GM18505 (cell line): Measurements from ENCODE around the gene LPCAT3.

Source experiments
- ATAC-seq: cut with Tn5 transposase; IDR thresholded peaks from one replicate; pipeline ENCODE4 v1.9.1; 2021; ENCODE audit not compliant: unreplicated experiment
- POLR2A ChIP-seq: IDR thresholded peaks from 4 replicates; pipeline ENCODE4 v1.6.1; 2011; ENCODE audit warnings: borderline replicate concordance; ENCODE audit not compliant: insufficient read depth, insufficient read length; ENCODE audit errors: extremely low read depth

The LPCAT3 gene

GRCh38 chr12:6929466-6930452, 88.5 kb downstream of the LPCAT3 start:
- no peak for ATAC-seq
- TF ChIP-seq POLR2A: no peak

- ATAC-seq: no peak
- no peak for TF ChIP-seq POLR2A
These were observed 89.4 kb downstream of the LPCAT3 start for GRCh38 chr12:6928703-6929407.

- ATAC-seq: no peak
- TF ChIP-seq POLR2A: no peak
These were observed 90.1 kb downstream of the LPCAT3 start for GRCh38 chr12:6928022-6928702.

DNA sequence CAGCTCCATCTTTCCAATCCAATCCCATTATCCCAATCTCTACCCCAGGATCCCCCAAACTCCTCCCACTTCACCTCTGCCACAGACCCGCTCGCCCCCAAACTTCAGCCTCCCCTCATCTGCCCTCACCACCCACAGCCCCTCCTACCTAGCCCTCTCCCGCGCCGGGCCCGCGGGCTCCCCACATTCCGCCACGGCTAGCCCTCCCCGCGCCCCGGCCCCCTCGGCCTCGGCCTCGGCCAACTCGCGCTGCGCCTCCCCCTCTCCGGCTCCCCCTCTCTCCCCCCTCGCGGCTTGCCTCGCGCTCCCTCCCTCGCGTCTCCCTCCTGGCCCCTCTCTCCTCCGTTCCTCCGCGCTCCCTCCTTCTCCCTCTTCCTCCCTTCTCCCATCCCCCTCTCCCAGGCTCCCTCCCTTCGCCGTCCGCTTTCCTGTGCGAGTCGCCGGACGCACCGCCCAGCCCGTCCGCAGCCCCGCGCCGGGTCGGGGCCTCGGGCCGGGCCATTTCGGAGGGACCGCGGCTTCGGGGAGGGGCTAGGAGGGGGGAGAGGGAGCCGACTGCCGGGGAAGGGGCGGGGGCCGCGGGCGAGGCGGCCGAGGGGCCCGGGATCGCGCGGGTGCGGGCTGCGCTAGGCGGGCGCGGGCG, 90.8 kb downstream of the LPCAT3 start, which contains the start of gene ATN1:
ATN1 (plus strand) TSS at position 581 of the 643 bp plus-strand sequence. CDS start 6,043 bp downstream, outside the sequence.
- TF ChIP-seq POLR2A: no peak
- no peak for ATAC-seq
